MM.1S (cell line): ENCODE results near the gene SLC27A4.

Experiments
- CTCF ChIP-seq: fragments of 300-600 bp; sonication (generic); IDR thresholded peaks from 2 replicates; pipeline ENCODE4 v1.5.1; 2016; ENCODE audit warnings: antibody characterized with exemption, low read length, mixed read lengths
- EZH2 ChIP-seq: fragments of 300-600 bp; sonication (generic); optimal IDR thresholded peaks from 2 replicates; pipeline ENCODE3; 2017; ENCODE audit warnings: low read depth, mild to moderate bottlenecking, antibody characterized with exemption, low read length, mixed read lengths

GRCh38 chr9:128389395-128390149, 49.2 kb downstream of the SLC27A4 start:
- TF ChIP-seq CTCF, result no peak
- no peak for TF ChIP-seq EZH2
